PC-3 (cell line): ENCODE data around the gene TIMM44.

Experiments
- CTCF ChIP-seq: fragments of 300-600 bp; sonication (generic); conservative IDR thresholded peaks from 2 replicates; pipeline ENCODE4 v1.5.1; 2017; ENCODE audit warnings: antibody characterized with exemption, low read depth, mild to moderate bottlenecking, low read length
- EZH2 ChIP-seq: fragments of 300-600 bp; sonication (generic); IDR thresholded peaks from one replicate; pipeline ENCODE4 v1.6.1; 2017; ENCODE audit warnings: antibody characterized with exemption, mild to moderate bottlenecking, low read length; ENCODE audit not compliant: unreplicated experiment
- EZH2phosphoT487 ChIP-seq: fragments of 300-600 bp; sonication (generic); IDR thresholded peaks from 2 replicates; pipeline ENCODE4 v1.6.1; 2018; ENCODE audit warnings: mild to moderate bottlenecking, antibody characterized with exemption, low read length, borderline replicate concordance

- TF ChIP-seq CTCF (no peak), EZH2 (no peak), EZH2phosphoT487 (no peak)
Observed at GRCh38 chr19:7986321-7987113, 43.1 kb upstream of the TIMM44 start.
